Neuronal stem cell (in vitro differentiated cells): ENCODE results near the gene RFT1. TPM values are rescaled to one million over a fixed set of nuclear protein-coding genes. Genes with fewer than 3 reads are reported as not detected.

ENCODE experiments used
- DNase-seq: peaks from one replicate; pipeline ENCODE4 v3.0.0-alpha.2; 2013; ENCODE audit warnings: low spot score
- H2AFZ ChIP-seq: one replicate; pipeline ENCODE4 v1.6.1; 2013; ENCODE audit warnings: mild to moderate bottlenecking, low read length, inconsistent platforms
- H2AK5ac ChIP-seq: 2 replicates; pipeline ENCODE4 v1.6.1; 2013; ENCODE audit warnings: low read depth, mild to moderate bottlenecking, inconsistent platforms, low read length, moderate library complexity, mixed read lengths
- H2BK120ac ChIP-seq: 2 replicates; pipeline ENCODE4 v1.6.1; 2013; ENCODE audit warnings: low read depth, mild to moderate bottlenecking, inconsistent platforms, low read length, moderate library complexity, mixed read lengths
- H2BK12ac ChIP-seq: one replicate; pipeline ENCODE4 v1.6.1; 2013; ENCODE audit warnings: low read length, inconsistent platforms
- H2BK15ac ChIP-seq: 2 replicates; pipeline ENCODE4 v1.6.1; 2013; ENCODE audit warnings: mild to moderate bottlenecking, low read length, inconsistent platforms, mixed read lengths
- H2BK5ac ChIP-seq: one replicate; pipeline ENCODE4 v1.6.1; 2013; ENCODE audit warnings: inconsistent platforms, mild to moderate bottlenecking, low read length, moderate library complexity
- H3K14ac ChIP-seq: one replicate; pipeline ENCODE4 v1.6.1; 2013; ENCODE audit warnings: low read length, inconsistent platforms
- H3K18ac ChIP-seq: 2 replicates; pipeline ENCODE4 v1.6.1; 2013; ENCODE audit warnings: low read length, inconsistent platforms
- H3K23ac ChIP-seq: 2 replicates; pipeline ENCODE4 v1.6.1; 2013; ENCODE audit warnings: low read depth, mild to moderate bottlenecking, mixed read lengths, low read length, inconsistent platforms; ENCODE audit not compliant: poor library complexity
- H3K27ac ChIP-seq: replicated peaks from 3 replicates; pipeline ENCODE4 v1.5.1; 2013; ENCODE audit warnings: low read length, inconsistent platforms
- H3K27me3 ChIP-seq, 3 experiments: 2 replicates each; pipeline ENCODE4 v1.6.1; 2013; ENCODE audit warnings: low read length in 3 of 3, mild to moderate bottlenecking in 2 of 3, inconsistent platforms in 1 of 3, low read depth in 1 of 3, mixed read lengths in 1 of 3, moderate library complexity in 1 of 3; ENCODE audit not compliant: control insufficient read depth in 3 of 3, insufficient read depth in 3 of 3
- H3K36me3 ChIP-seq, 2 donors: replicated peaks in 1 of 2; 2 replicates each; pipeline ENCODE4 v1.6.1; 2013; ENCODE audit warnings: low read length in 2 of 2; ENCODE audit not compliant: control insufficient read depth in 2 of 2, insufficient read depth in 2 of 2
- H3K4ac ChIP-seq: 2 replicates; pipeline ENCODE4 v1.6.1; 2013; ENCODE audit warnings: inconsistent platforms, mild to moderate bottlenecking, low read length, moderate library complexity
- H3K4me1 ChIP-seq, 2 donors: 1 replicate in 1 of 2; 2 replicates in 1 of 2; pipeline ENCODE4 v1.6.1; 2013; ENCODE audit warnings: low read length in 2 of 2, low read depth in 1 of 2; ENCODE audit not compliant: control insufficient read depth in 2 of 2, insufficient read depth in 1 of 2
- H3K4me2 ChIP-seq: one replicate; pipeline ENCODE4 v1.6.1; 2013; ENCODE audit warnings: mild to moderate bottlenecking, low read length, inconsistent platforms; ENCODE audit not compliant: insufficient read depth, poor library complexity, severe bottlenecking
- H3K4me3 ChIP-seq, 2 donors: 2 replicates each; pipeline ENCODE4 v1.5.1; 2013; ENCODE audit warnings: low read length in 2 of 2, mild to moderate bottlenecking in 2 of 2, inconsistent platforms in 1 of 2, moderate library complexity in 1 of 2
- H3K79me1 ChIP-seq: one replicate; pipeline ENCODE4 v1.6.1; 2013; ENCODE audit warnings: low read depth, mild to moderate bottlenecking, inconsistent platforms, low read length, moderate library complexity
- H3K9ac ChIP-seq: one replicate; pipeline ENCODE4 v1.6.1; 2013; ENCODE audit warnings: mild to moderate bottlenecking, low read depth, low read length, inconsistent platforms; ENCODE audit not compliant: poor library complexity
- H3K9me3 ChIP-seq, 2 donors: replicated peaks in 1 of 2; 2 replicates each; pipeline versions ENCODE3 to v1.6.1; 2013; ENCODE audit warnings: low read length in 2 of 2, mild to moderate bottlenecking in 2 of 2, inconsistent platforms in 1 of 2, low read depth in 1 of 2, mixed read lengths in 1 of 2, moderate library complexity in 1 of 2; ENCODE audit not compliant: control insufficient read depth in 2 of 2, insufficient read depth in 1 of 2
- H4K8ac ChIP-seq: one replicate; pipeline ENCODE4 v1.6.1; 2013; ENCODE audit warnings: low read depth, mild to moderate bottlenecking, inconsistent platforms, low read length, moderate library complexity
- H4K91ac ChIP-seq: one replicate; pipeline ENCODE4 v1.6.1; 2013; ENCODE audit warnings: low read length, low read depth, mild to moderate bottlenecking, inconsistent platforms; ENCODE audit not compliant: poor library complexity
- WGBS, 2 donors: extraction: QIAGEN DNeasy Blood & Tissue Kit; methylation state at CpG; one replicate each; pipeline ENCODE4 v1.1.7; 2013; ENCODE audit warnings: missing lambda C conversion rate in 2 of 2, mixed read lengths in 1 of 2; ENCODE audit not compliant: insufficient read length in 2 of 2, insufficient replicate concordance in 1 of 2; ENCODE audit errors: extremely low coverage in 2 of 2; 5-methylcytosine and 5-hydroxymethylcytosine counted together
- polyA plus RNA-seq, 2 experiments: library from polyadenylated mRNA; stranded (reverse); fragments of 200-250 nt; gene quantifications; one replicate each; pipeline ENCODE4 v1.2.3, GENCODE V29; 2013

The RFT1 gene
- 9.3 TPM for polyA plus RNA-seq (2013, experiment 1 of 2)
- polyA plus RNA-seq (2013, experiment 2 of 2): 9.6 TPM

GRCh38 chr3:53130179-53131061 lies at the start of gene RFT1:
Gene RFT1, minus strand, starts transcription at chr3:53130435. Its CDS starts 35 bp downstream, at chr3:53130400.
- peak within 1 kb of the TSS; percentile 78 for H3K4me2 ChIP-seq
- H2AK5ac ChIP-seq: no peak within 1 kb of the TSS
- peak within 1 kb of the TSS; percentile 67 for H2BK5ac ChIP-seq
- H3K14ac ChIP-seq: no peak within 1 kb of the TSS
- WGBS, 2 donors: no CpG with 5 or more reads among the region's 41 CpGs
- H3K27me3 ChIP-seq: no peaks in the 10 kb centered on the region
- DNase-seq: peak; percentile 94
- no peaks in the 10 kb centered on the region for H3K9me3 ChIP-seq
- no peak within 1 kb of the TSS for H3K4ac ChIP-seq
- peak within 1 kb of the TSS; percentile 92 for H3K9ac ChIP-seq
- no peak within 1 kb of the TSS for H2BK120ac ChIP-seq
- H3K4me1 ChIP-seq: peaks cover 0 to 5% of the 10 kb centered on the region in 2 donors
- H4K8ac ChIP-seq: peak within 1 kb of the TSS; percentile 95
- H3K36me3 ChIP-seq: peaks cover 3 to 13% of the 10 kb centered on the region in 2 donors
- H2BK12ac ChIP-seq: peak within 1 kb of the TSS; percentile 41
- H3K23ac ChIP-seq: peak within 1 kb of the TSS; percentile 62
- H3K79me1 ChIP-seq: peaks cover 6% of the 10 kb centered on the region
- H2BK15ac ChIP-seq: no peak within 1 kb of the TSS
- peak within 1 kb of the TSS; percentile 16 for H3K27ac ChIP-seq
- peak within 1 kb of the TSS; percentile 76 to 87 for H3K4me3 ChIP-seq
- peak within 1 kb of the TSS; percentile 91 for H3K18ac ChIP-seq
- peak within 1 kb of the TSS; percentile 50 for H4K91ac ChIP-seq
- peak within 1 kb of the TSS; percentile 81 for H2AFZ ChIP-seq

- no peak overlapping the region for H3K4me3 ChIP-seq
- peaks cover 0 to 9% (median 0%) of the 10 kb centered on the region in 3 experiments for H3K27me3 ChIP-seq
- H3K23ac ChIP-seq: peak overlapping the region; percentile 61
- no peak overlapping the region for H3K4me2 ChIP-seq
- DNase-seq: no peak
- no peak overlapping the region for H3K9ac ChIP-seq
- no peak overlapping the region for H2AK5ac ChIP-seq
- H4K91ac ChIP-seq: no peak overlapping the region
- no peak overlapping the region for H3K14ac ChIP-seq
- no peak overlapping the region for H3K4ac ChIP-seq
- peak overlapping the region; percentile 86 for H2BK12ac ChIP-seq
- H3K79me1 ChIP-seq: peaks cover 2% of the 10 kb centered on the region
- H2BK5ac ChIP-seq: peak overlapping the region; percentile 63
- no peak overlapping the region for H2BK15ac ChIP-seq
- peaks cover 0 to 2% of the 10 kb centered on the region in 2 donors for H3K9me3 ChIP-seq
- peaks cover 3 to 8% of the 10 kb centered on the region in 2 donors for H3K4me1 ChIP-seq
- no peak overlapping the region for H4K8ac ChIP-seq
- H3K27ac ChIP-seq: no peak overlapping the region
- peaks cover 0 to 9% of the 10 kb centered on the region in 2 donors for H3K36me3 ChIP-seq
- no CpG with 5 or more reads among the region's 20 CpGs for WGBS, 2 donors
- H2AFZ ChIP-seq: no peak overlapping the region
- no peak overlapping the region for H3K18ac ChIP-seq
- no peak overlapping the region for H2BK120ac ChIP-seq
These were observed 49.3 kb upstream of the RFT1 start for GRCh38 chr3:53179580-53179979.

- H3K9me3 ChIP-seq: peaks cover 0 to 2% of the 10 kb centered on the region in 2 donors
- H3K79me1 ChIP-seq: no peaks in the 10 kb centered on the region
- no peak overlapping the region for H2BK12ac ChIP-seq
- no peak for DNase-seq
- H3K36me3 ChIP-seq: peaks cover 0 to 9% of the 10 kb centered on the region in 2 donors
- H2AK5ac ChIP-seq: no peak overlapping the region
- WGBS, 2 donors: no CpG with 5 or more reads among the region's 15 CpGs
- peaks cover 3 to 8% of the 10 kb centered on the region in 2 donors for H3K4me1 ChIP-seq
- peaks cover 0 to 9% (median 0%) of the 10 kb centered on the region in 3 experiments for H3K27me3 ChIP-seq
- H3K18ac ChIP-seq: no peak overlapping the region
- no peak overlapping the region for H3K14ac ChIP-seq
- H3K4ac ChIP-seq: peak overlapping the region; percentile 40
- no peak overlapping the region for H3K4me2 ChIP-seq
- no peak overlapping the region for H2AFZ ChIP-seq
- H3K27ac ChIP-seq: no peak overlapping the region
- no peak overlapping the region for H2BK5ac ChIP-seq
- H4K91ac ChIP-seq: no peak overlapping the region
- H2BK15ac ChIP-seq: peak overlapping the region; percentile 12
- H3K9ac ChIP-seq: no peak overlapping the region
- no peak overlapping the region for H3K23ac ChIP-seq
- H2BK120ac ChIP-seq: no peak overlapping the region
- H4K8ac ChIP-seq: no peak overlapping the region
- H3K4me3 ChIP-seq: no peak overlapping the region
These were observed 48.0 kb upstream of the RFT1 start for GRCh38 chr3:53178246-53178645.
